HG03571 (cell line): ENCODE data around the gene TNNC1.

Experiments
- ATAC-seq: cut with Tn5 transposase; IDR thresholded peaks from one replicate; pipeline ENCODE4 v1.9.1; 2021; ENCODE audit not compliant: unreplicated experiment

TNNC1 gene

GRCh38 chr3:52432691-52433141, 21.1 kb downstream of the TNNC1 start:
- no peak for ATAC-seq

- no peak for ATAC-seq
These were observed 21.6 kb downstream of the TNNC1 start for GRCh38 chr3:52432225-52432624.

DNA sequence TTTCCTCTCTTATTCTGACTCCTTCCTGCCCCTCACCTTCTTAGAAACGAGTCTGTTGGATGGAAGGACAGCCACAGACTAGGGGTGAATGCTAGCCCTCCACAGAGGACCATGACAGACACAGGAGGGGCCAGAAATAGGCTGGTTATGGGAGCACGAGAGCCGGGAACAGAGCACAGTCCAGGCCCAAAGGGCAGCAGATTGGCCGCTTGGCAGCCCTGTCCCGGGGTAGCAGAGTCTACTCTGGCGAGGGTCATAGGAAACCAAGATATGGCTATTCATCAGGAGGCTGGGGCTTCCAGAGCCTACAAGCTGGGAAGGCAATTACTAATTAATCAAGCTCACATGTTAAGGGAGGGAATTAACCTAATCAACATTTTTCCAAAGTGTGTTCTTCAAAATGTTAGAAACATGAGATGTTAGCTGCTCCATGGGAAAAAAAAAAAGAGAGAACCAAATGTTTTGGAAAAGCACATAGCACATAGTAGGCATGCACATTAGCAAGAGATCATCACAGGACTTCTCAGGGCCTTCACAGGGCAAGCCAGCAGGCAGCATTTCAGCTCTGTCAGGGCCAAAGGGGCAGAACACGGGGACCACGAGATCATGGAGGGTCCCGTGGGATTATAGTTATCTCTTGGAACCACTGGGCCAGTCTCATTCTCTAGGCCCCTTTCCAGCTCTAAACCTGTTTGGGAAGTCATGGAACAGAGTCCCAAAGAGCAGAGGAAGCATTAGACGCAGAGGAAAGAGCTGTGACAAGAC, 22.2 kb downstream of the TNNC1 start:
- ATAC-seq, result no peak

- ATAC-seq, result no peak
These were observed 23.4 kb downstream of the TNNC1 start for GRCh38 chr3:52430416-52430810.

DNA sequence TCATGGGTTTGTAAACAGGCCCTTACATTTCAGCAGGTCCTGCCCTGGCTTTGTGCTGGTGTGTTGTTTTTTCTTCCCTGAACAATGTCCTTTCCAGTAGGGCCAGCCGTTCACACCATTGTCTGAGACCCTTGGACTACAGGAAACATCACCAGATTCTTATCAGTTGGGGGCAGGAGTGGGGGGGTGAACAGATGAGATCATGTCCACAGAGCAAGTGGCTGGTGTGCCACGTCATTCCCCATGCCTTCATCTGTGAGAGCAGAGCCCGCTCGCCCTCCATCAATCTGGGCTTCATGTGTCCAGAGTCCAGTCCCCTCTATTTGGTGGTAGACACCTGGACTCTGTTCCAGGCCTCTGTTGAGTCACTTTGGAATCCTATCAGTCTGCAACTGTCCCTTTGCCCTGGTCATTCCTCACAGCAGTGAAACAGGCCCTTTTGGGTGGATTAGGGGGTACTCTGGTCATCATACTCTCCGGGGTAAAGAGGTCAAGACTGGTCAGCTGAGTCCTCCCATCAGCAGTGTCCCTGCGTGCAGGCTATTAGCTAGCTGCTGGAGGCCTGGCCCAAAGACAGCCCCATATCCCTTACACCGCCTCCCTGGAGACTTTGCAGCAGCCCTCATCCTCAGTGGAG, 23.9 kb downstream of the TNNC1 start:
- ATAC-seq, result no peak

DNA sequence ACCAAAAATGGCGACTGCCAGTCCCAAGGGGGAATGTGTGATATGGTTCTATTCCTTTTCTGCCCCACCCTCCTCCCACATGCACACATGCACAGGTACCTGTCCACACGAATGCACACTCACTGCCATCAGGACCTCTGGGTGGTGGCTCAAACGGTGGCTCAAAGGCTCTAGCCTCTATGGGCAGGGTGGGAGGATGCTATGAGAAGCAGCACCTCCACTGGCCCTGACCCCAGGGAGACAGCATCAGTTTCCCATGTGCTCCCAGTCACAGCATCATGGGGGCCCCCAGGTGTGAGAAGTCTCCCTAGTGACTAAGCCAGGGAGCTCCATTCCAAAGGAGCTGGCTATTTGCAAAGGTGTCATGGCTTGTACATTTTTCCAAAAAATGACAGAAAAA, 24.8 kb downstream of the TNNC1 start:
- ATAC-seq, result no peak

- ATAC-seq, result no peak
These were observed 25.5 kb downstream of the TNNC1 start for GRCh38 chr3:52428151-52429005.

GRCh38 chr3:52423173-52423572, 30.7 kb downstream of the TNNC1 start:
- ATAC-seq, result no peak

GRCh38 chr3:52422669-52423068, 31.2 kb downstream of the TNNC1 start:
- ATAC-seq, result no peak

DNA sequence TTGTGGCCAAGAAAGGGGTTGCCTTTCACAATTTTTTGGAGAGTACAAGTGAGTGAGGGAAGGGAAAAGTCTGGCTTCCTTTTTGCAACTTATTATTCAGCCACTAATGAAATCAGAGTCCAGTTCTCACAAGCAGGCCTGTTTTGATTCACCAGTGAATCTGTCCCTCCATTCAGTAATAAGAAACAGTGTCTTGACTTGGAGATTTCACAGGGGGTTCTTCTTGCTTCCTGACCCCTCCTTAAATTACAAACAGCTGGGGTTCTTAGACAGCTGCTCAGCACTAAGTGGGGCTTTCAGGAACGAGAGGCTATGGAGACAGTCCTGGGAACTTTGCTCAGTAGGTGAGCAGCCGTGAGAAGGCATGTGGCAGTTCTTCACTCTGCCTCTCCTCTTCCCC, 33.5 kb downstream of the TNNC1 start:
- ATAC-seq, result no peak

DNA sequence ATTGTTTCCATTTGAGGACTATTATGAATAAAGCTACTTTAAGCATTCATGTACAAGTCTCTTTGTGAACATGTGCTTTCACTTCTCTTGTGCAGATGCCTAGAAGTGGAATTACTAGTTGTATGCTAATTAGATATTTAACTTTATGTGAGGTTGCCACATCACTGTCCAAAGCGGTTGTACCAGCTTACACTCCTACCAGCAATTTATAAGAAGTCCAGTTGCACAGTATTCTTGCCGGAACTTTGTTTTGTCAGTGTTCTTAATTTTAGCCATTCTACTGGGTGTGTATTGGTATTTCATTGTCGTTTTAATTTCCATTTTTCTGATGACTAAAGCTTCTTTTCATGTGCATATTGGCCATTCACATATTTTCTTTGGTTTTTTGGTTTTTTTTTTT, 38.0 kb downstream of the TNNC1 start:
- no peak for ATAC-seq

DNA sequence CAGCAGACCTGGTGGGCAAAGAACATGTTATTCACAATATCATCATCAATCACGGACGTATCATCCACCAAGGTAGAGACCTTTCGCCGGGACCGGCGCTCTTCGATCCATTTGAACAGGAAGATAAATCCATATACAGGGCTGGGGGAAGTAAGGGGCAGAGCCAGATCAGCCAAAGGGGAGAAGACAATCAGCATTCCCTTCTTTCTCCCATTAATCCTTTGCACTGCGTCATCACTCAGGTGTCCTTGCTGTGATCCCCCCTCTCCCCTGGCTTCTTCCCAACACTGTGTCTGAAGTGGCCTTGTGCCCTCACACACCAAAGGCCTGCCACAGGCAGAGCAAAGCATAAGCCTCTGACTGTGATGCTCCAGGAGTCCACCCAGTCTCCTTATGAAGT, 45.4 kb downstream of the TNNC1 start:
- ATAC-seq, result no peak

- ATAC-seq, result no peak
These were observed 46.1 kb downstream of the TNNC1 start for GRCh38 chr3:52407779-52408178.

DNA sequence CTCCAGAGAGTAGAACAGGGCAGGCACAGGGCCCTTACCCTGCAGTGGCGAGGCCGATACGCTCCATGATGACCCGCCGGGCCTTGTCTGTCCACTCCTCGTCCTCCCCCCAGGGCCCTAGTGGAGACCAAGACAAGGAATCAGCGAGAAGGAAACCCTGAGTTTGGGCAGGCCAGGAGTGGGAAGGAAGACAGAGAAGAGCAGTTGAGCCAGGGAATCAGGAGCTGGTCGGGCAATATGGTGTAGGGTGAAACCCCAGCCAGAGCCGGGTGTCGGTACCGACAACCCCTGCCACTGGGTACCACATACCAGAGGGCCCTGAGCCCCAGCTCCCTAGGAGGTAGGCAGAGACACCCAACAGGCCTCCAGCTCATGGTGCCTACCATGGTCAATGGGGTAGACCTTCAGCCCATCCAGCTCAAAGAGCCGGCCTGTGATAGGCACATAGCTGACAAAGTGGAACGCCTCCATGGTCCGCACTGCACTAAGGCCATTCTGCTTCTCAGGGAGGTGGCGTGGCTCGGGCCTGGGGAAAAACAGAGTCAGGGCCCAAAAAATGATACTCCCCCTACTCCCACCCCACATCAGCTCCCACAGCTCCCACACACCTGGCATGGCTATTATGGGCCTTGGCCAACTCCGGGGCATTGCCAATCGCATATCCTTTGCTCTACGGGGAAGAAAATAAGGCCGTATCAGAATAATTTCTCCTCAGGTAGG, 46.9 kb downstream of the TNNC1 start:
- no peak for ATAC-seq

- no peak for ATAC-seq
These were observed 47.6 kb downstream of the TNNC1 start for GRCh38 chr3:52406231-52406661.

DNA sequence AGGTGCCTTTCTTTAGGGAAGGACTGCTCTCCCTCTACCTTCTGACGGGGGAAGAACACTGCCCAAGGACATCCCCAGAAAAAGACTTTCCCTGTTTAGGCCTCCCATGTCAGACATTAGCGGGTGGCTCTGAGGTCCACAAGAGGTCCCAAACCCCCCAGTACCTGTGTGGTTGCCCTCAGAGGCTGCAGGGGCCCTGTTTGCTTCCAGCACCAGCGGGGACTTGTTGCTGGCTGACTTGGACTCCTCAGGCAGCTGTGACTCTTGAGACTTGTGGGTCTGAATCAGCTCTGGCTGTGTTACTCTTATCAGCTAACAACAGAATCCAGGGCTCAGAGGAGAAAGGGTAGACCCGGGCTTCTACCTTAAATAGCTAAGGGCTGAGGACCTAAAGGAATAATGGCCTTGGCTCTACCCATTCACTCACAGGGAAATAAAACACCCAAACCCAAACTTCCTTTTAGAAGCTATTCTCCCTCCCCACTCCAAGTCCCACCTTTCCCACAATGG, 48.2 kb downstream of the TNNC1 start:
- ATAC-seq, result no peak

DNA sequence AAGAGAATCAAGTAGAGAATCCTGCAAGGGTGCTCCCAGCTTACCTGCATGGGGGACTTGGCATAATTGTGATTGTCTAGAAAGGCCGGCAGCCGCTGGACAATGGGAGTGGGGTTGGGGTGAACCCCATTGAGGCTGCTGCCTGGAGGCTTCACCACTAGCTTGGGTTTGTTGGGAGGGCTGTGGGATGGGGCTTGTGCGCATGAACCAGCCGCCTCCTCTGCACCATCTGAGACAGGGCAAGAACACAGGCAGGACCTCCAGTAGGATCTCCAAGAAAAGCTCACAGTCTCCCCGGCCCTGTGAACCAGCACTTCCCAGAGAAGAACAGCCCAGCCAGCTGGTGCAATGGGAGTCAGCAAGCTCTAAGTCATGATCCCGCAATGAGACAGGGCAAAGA, 48.8 kb downstream of the TNNC1 start:
- ATAC-seq, result no peak

DNA sequence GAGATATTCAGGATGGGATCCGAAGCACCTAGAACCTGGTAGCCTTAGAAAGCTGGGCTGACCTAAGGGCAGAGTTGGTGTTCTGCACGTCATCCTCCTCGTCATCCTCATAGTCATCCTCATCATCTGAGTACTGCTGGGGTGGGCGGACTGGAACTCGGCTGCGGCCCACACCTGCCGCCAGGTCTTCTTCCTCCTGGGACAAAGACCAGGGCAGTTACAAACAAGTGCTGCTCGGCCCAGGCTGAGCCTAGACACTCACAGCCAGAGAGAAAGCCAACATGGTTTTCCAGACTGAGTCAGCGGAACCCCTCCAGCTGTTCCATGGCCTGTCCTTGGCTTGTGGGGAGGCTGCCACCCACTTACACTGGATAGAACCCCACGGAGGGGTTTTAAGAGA, 49.5 kb downstream of the TNNC1 start:
- ATAC-seq, result no peak

DNA sequence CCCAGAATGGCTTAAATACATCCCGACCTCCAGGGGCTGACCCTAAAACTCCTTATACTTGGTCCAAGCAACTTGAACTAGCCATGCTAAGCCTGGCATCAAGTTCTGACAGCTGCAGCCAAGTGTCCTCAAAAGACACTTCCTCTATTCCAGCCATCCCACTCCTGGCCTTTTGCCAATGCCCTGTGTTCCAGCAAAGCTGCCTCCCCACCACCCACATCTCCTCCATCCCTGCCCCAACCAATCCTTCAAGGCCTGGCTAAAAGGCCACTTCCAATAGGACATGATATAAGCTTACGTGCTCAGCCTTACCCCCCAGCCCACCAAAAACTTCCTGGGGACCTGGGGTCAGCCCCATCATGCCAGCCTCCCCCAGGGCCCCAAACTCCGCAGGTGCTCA, 49.9 kb downstream of the TNNC1 start:
- ATAC-seq, result no peak

DNA sequence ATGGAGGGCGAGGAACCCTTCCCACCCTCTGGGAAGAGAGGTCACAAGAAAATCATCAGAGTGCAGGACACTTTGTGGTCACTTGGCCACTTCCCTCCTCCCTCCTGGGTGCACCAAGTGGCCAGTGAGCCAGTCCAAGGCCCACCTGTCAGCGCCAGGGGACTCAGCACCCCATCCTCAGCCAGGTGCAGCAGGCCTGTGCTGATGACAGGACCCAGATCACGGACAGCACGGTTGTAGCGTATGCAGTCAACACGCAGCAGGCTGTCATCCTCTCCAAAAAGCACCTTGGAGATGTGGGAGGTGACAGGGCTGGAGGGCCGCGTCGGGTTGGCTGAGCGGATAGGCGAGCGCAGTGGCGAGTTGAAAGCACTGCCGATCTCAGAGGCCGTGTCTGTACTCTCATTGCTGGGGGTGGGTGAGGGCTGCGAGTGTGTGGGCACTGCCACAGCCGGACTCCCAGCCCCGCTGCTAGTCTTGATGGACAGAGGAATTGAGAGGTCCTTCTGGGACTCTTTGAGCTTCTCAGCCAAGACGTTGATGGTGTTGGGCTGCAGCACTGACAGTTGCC, 50.5 kb downstream of the TNNC1 start:
- no peak for ATAC-seq
